ENCODE measurements around the gene ALKBH5.

The ALKBH5 gene

DNA sequence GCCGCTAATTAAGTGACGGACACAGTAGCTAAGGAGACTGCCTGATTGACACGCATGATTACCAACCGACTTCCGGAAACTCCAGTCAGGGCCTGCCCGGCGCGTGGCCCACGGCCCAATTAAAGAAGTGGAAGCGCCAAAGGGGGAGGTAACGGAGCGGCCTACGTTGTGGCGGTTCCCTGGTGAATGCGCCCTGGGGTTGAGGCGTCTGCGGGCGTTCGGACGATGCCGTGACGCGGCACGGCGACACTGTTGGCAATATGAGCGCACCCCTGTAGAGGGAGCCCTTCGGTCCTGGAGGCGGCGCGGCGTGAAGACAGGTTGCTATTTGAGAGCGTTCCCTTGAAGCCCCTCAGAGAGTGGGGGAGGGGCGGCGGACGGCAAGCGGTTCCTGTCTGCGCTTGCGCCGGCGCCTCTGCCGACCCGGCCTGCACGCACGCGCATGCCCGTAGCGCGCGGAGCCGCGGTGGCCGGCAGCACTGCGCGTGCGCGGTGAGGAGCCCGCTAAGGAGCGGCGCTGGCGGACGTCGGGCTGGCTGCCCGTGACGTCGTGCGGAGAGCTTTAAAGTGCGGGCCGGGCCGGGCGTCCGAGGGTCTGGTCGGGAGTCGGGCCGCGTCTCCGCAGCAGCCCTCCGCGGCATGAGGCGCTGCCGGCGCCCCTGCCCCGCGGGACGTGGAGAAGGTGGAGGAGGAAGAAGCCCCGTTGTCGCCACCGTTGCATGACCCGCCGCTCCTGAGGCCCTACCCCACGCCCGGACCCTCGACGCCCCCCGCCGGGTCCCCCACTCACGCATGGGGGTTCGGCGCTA is at the start of gene ALKBH5:
Gene ALKBH5, plus strand, starts transcription at position 495 of the 809 bp plus-strand sequence. CDS start 416 bp downstream, outside the sequence.
- DNase-seq (ENCODE audit: low read depth), result peak; percentile 95

DNA sequence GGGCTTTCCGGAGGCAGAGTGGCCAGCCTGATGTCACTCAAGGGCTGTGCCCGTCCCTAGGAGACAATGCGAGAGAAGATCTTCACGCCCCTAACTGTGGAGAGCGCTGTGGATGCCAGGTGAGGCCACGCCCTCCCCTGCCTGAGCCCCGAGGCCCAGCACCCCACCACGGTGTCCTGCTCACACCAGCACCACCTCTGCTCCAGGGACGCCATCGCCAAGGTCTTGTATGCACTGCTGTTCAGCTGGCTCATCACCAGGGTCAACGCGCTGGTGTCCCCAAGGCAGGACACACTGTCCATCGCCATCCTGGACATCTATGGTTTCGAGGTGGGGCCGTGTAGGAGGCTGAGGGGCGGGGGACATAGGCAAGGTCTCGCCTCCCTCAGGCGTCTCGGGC is 47.3 kb upstream of the ALKBH5 start:
- no peak for DNase-seq (ENCODE audit: low read depth)

DNA sequence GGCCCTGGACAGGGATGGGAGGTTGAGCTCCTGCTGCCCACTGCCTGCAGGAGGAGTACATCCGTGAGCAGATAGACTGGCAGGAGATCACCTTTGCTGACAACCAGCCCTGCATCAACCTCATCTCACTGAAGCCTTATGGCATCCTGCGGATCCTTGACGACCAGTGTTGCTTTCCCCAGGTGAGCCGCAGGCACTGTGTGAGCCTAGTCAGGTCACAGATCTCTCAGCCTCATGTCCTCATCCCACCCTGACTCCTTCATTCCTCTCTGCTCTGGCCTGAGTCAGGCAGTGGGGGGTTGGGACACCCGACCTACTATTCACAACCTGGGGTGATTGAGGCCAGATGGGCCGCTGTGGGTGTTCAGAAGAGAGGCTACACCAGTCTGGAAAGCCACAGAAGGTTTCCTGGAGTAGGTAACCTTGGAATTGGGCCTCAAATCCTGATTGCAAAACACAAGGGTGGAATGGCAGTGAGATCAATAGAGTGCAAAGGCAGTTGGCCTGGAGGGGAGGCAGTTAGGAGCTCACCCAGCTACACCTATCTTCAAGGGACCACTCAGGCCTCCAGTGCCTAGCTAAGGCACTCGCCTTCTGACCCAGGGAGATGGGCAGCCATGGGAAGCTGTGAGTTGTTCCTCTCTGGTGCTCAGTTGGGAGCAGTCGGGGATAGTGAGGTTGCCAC is 45.4 kb upstream of the ALKBH5 start:
- DNase-seq (ENCODE audit: low read depth), result no peak

DNA sequence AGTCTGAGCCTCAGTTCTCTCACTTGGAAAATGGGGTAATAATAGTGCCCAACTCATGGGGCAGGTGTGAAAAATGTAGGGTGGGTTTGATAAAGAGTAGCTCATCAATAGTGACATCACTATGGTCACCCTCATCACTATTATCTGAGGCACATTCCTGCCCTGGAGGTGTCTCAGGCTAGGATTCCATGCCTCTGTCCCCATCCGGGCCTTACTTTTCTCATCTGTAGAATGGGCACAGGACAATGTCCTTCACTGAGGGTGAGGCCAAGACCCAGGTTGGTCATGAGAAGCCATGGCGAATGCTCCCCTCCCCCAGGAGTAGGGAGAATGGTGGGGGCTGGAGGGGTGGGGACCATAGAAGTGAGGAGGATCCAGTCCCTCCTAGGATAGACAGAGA is 44.5 kb upstream of the ALKBH5 start:
- DNase-seq (ENCODE audit: low read depth), result no peak

DNA sequence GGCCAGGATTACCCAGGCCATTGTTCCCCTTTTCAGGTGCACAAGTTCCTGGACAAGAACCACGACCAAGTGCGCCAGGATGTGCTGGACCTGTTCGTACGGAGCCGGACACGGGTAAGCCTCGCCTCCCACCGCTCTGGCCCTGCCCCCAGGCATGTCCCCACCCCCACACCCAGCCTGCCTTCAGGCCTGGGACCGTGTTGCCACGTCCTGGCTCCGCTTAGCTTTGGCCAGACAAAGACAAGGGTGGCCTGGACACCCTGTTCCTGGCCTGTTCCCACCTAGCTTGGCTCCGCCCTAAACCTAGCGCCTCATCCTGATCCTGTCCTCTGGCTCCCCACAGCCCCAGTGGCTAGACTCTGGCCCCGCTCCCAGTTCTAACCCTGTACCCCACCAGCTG is 44.1 kb upstream of the ALKBH5 start:
- no peak for DNase-seq (ENCODE audit: low read depth)

DNA sequence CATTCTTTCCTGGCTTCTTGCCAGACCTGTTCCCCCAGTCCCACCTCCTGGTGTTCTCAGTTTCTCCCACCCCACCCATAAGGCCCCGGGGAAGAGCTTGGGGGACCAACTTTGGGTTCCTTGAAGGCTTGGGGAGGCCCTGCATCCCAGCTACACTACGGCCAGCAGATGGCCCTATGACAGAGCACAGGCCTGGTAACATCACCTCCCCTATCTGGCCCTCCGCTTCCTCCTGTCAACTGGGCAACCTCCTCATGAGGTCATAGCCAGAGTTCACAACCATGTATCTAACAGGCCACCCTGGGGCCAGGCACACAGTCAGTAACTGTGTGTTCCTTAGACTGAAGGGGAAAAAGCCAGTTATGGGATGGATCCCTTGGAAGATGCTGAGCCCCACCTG is 43.7 kb upstream of the ALKBH5 start:
- no peak for DNase-seq (ENCODE audit: low read depth)

DNA sequence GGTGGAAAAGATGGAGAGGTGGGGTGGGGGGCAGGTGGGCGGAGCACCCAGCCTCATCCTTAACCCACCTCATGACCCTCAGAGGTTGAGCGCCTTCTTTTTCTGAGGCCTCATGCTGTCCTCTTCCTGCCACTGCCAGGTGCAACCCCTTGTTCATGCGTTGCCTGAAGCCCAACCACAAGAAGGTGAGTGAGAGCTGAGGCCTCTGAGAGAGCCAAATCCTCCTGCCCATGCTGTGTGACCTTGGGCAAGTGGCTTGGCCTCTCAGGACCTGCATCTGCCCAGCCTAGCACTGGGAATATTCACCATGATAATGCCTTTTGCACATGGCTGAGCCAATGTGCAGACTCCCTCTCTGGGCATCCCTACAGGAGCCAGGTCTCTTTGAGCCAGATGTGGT is 43.0 kb upstream of the ALKBH5 start:
- DNase-seq (ENCODE audit: low read depth), result no peak

DNA sequence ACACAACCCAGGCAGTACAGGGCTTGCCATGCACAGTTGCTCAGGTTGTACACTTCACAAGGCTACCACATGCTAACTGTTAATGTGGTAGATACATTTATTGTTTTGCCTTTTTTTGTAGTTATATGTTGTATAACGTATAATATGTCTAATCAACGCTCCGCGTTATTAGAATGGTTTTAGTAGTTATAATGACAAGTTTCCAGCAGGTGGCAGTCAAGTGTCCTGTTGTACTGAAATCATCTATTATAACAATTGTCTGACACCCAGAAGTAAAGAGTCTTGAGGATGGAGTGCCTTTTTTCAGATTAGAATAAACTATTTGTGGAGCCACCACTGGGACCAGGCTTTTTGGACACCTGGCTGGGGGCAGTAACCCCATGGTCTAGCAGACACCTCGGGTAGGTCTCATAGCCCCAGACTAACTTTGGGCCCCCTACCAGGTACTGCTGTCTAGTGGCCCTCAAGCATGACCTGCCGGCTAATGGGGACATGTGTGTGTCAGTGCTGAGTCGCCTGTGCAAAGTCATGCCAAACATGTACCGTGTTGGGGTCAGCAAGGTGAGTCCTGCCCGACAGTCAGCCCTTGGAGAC is 42.3 kb upstream of the ALKBH5 start:
- DNase-seq (ENCODE audit: low read depth), result peak; percentile 25

DNA sequence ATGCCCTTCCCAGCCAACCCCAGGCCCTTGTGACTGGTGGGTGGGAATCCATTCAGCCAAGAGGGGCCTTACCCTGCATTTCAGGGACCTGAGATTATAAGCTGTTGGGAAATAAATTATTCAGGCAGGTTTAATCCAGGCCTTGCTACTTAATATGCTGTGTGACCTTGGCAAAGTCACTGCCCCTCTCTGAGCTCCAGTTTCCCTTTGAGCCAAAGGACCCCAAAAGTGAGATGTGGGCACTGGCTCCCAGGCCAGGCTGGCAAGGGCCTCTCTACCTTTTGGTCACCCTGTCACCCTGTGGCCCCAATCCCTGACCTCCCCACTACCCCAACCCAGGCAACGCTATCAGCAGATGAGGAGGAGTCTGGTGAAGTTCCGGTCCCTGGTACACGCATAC is 41.2 kb upstream of the ALKBH5 start:
- no peak for DNase-seq (ENCODE audit: low read depth)

DNA sequence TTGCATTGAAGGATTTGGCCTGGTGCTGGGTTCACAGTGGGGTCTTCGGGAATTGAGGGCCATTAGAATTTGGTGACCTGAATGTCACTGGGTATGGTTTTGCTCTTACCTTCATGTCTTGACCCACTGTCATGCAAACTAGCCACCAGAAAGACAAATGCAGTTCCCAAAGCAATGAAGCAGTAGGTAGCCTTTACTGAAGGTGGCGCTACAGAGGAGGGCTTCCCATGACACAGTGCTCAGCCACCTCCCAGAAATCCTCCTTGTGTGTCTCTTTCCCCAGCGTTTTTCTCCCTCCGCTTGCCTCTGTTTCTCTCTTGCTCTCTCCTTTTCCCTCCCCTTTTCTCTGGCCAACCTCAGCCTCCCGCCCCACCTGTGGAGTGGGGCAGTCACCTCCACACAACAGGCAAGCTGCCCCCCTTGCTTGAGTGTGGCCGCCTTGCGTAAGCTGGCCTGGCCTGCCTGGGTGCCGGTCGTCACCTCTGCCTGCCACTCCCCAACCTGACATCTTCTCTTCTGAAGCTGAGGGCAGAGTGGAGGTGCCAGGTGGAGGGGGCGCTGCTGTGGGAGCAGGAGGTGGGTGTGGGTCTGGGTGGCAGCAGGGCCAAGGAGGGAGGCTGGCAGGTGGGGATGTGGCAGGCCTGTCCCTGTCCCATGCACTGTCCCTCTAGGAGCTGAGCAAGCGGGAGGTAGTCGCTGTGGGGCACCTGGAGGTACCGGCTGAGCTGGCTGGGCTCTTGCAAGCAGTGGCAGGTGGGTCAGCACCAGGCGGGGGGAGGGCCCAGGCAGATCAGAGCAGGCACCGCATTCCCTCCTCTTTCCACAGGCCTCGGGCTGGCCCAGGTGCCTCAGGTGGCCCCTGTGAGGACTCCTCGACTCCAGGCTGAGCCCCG is 40.3 kb upstream of the ALKBH5 start:
- DNase-seq (ENCODE audit: low read depth), result no peak

DNA sequence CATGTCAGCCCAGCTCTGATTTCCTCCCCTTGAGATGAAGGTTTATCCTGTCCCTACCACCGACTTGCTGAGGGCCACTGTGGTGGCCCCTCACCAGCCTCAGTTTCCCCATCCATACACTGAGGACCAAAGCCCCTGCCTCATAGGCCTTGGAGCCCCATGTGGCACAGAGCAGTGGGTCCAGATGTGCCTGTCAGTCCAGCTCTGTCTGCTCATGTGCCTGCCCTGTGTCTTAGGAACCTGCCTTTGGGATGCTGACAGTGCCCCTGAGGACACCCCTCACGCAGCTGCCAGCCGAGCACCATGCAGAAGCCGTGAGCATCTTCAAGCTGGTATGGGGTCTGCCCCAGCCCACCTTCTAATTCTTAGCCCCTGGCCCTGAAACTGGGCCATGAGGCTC is 39.4 kb upstream of the ALKBH5 start:
- no peak for DNase-seq (ENCODE audit: low read depth)

DNA sequence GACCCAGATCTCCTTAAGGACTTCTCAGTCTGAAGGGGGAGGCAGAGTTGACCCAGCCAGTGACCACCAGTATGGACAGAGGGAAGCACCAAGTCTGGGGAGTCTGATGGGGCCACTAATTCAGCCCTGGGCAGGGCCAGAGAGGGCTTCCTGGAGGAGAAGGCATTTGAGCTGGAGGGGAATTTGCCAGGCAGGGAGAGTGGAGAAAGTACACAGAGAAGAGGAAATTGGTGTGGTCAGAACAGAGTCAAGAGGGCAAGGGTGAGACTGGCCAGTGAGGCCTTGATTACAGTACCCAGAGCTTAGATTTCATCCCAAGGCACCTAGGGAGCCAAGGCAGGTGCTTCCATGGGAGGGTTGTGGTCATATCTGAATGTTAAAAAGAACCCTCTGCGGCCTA is 38.8 kb upstream of the ALKBH5 start:
- DNase-seq (ENCODE audit: low read depth), result no peak

DNA sequence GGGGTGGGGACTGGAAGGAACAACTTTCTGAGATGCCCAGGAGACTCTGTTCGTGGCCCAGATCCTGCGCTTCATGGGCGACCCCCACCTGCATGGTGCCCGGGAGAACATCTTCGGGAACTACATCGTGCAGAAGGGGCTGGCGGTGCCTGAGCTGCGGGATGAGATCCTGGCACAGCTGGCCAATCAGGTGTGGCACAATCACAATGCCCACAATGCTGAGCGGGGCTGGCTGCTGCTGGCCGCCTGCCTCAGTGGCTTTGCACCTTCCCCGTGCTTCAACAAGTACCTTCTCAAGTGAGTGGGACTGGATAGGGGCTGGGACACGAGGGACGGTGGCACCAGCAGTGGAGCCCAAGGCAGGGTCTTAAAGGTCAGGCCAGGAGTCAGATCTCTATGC is 37.8 kb upstream of the ALKBH5 start:
- no peak for DNase-seq (ENCODE audit: low read depth)

DNA sequence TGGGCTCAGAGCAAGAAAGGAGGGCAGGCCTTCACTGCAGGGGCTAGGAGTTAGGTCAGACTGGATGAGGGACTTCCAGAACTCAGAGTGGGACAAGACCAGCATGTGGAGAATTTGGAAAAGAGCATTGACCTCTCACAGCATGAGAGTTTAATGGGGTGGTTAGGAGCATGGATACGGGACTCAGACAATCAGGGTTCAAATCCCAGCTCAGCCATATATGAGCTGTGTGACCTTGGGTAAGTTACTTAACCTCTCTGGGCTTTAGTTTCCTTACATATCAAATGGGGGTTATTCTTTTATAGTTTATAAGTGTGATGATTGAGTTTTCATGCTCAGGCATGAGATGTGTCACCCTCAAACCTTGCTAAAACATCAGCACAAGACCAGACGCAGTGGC is 37.4 kb upstream of the ALKBH5 start:
- DNase-seq (ENCODE audit: low read depth), result no peak

DNA sequence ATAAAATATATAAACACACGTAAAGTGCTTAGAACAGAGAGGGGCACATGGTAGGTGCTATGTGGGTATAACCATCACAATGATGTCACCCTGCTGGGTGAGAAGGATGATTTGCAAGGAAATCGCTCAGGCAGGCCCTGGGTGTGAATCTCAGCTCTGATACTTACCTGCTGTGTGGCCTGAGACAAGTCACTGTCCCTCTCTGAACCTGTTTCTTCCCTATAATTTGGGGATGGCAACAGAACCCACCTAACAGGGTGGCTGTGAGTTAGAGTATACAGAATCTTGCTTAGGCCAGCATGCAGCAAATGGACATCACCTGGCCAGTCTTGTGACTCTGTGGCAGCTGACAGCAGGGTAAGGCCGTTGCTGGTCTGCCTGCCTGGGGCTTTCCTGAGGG is 36.6 kb upstream of the ALKBH5 start:
- DNase-seq (ENCODE audit: low read depth), result no peak

DNA sequence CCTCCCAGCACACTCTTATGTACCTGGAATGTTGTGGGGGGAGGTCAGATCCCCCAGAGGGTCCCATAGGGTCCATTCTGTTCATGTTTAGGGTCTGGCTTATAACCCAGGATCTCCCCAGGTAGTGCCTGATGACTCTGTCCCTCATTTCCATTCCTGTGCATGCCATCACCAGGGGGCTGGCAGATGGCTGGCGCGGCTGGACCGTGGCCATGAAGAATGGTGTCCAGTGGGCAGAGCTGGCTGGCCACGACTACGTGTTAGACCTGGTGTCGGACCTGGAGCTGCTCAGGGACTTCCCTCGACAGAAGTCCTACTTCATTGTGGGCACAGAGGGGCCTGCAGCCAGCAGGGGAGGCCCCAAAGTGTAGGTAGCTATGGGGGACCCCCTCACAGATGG is 35.0 kb upstream of the ALKBH5 start:
- no peak for DNase-seq (ENCODE audit: low read depth)

DNA sequence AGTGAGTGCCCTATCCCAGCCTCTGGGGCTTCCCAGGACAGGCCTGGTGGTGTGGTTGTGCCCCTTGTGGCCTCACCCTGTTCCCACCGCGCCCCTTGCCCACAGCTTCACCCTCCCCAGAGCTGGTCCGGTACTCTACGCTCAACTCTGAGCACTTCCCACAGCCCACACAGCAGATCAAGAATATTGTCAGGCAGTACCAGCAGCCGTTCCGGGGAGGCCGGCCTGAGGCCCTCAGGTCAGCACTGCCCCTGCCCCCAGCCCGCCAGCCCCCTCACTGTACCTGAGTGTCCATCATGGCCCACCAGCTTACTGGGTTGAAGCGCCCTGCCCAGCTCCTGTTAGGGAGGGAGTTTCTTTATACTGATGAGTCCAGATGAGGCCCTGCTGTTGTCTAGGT is 32.3 kb upstream of the ALKBH5 start:
- DNase-seq (ENCODE audit: low read depth), result no peak

DNA sequence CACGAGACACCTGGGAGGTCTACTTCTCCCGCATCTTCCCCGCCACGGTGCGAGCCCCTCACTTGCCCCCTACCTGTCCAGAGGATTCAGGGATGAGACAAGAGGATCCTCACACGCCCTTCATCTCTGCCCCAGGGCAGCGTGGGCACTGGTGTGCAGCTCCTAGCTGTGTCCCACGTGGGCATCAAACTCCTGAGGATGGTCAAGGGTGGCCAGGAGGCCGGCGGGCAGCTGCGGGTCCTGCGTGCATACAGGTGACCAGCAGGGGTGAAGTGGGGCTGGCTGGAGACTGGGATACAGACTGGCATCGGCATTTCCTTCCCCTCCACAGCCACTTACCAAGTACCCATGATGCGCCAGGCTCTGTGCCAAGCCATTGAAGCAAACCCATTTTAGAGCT is 28.4 kb upstream of the ALKBH5 start:
- no peak for DNase-seq (ENCODE audit: low read depth)

DNA sequence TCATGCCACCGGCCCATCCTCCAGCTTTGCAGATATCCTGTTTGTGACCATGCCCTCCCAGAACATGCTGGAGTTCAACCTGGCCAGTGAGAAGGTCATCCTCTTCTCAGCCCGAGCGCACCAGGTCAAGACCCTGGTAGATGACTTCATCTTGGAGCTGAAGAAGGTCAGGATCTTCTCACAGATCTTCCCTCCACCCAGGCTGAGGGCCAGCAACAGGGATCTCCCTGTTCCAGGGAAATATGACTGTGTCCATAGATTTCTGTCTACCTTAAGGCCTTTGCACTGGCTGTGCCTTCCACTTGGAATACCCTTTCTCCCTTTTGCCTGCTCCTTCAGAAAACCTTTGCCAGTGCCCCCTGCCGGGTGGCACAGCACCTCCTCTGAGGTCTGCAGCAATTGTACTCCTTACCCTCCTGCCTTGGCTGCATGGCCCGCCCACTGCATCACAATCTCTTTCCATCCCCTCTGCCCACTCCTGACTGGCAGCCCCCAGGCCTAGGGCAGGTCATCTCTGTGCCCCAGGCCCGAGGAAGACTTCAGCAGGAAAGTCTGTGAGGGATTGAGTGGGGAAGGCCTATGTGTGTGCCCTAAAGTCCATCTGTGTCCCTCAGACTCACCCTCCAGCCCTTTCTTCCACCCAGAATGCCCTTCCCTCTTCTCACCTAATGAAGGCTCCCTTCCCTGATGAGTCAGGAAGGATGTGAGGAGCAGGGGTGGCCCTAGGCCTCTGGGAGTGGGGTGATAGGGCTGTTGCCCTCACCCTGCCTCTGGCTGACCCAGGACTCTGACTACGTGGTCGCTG is 27.3 kb upstream of the ALKBH5 start:
- no peak for DNase-seq (ENCODE audit: low read depth)

DNA sequence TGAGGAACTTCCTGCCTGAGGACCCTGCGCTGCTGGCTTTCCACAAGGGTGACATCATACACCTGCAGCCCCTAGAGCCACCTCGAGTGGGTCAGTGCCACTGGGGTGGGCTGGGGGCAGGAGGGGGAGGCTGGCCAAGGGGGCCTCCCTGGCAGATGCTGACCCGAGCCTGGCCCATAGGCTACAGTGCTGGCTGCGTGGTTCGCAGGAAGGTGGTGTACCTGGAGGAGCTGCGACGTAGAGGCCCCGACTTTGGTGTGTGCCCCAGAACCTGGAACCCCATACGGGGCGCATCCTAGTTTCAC is 26.7 kb upstream of the ALKBH5 start:
- no peak for DNase-seq (ENCODE audit: low read depth)

DNA sequence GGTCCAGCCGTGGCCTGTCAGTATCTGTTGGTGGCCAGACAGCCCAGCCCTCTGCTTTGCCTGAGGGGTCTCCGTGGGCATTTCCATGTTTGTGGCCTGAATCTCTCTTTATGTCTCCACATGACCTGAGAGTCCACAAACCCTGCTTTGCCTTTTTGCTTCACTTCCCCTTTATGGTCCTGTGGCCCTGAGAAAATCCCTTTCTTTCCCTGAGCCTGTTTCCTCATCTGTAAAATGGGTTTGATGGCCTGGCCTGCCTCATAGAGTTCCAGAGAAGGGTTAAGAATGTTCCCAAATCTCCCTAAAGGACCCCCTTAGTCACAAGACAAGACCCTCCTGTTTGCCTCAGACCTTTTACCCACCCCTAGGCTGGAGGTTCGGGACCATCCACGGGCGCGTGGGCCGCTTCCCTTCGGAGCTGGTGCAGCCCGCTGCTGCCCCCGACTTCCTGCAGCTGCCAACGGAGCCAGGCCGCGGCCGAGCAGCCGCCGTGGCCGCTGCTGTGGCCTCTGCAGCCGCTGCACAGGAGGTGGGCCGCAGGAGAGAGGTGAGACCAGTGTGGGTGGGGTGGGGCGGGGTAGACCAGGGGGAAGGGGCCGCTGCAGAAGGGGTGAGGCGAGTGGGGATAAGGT is 26.2 kb upstream of the ALKBH5 start:
- no peak for DNase-seq (ENCODE audit: low read depth)

All from activated T-cell treated with anti-CD3 and anti-CD28 coated beads for 24 hours (primary cell).